Heart right ventricle (tissue), 16 donors: ENCODE data around the gene PRPH. TPM values are rescaled to one million over a fixed set of nuclear protein-coding genes. Genes with fewer than 3 reads are reported as not detected.
"Not testable (repeated sequence)": the region's sequence is repeated elsewhere in the genome, so short reads cannot be mapped to it uniquely, and the experiment has no call there.

Experiments
- ATAC-seq, 8 donors: fragments of 200-7000 bp; cut with Tn5 transposase; one replicate each; pipeline ENCODE4 v1.9.1; 2020; ENCODE audit warnings: mild to moderate bottlenecking in 8 of 8, moderate library complexity in 8 of 8, moderate number of reproducible peaks in 1 of 8
- DNase-seq, 2 donors: peaks; one replicate each; pipeline ENCODE4 v3.0.0-alpha.2; 2020
- H3K27ac ChIP-seq, 10 donors: fragments of 200-600 bp; sonication (generic) in 2 of 10; one replicate each; pipeline versions ENCODE4 v1.5.0 to v1.8.0; 2020 to 2022; ENCODE audit warnings: mild to moderate bottlenecking in 3 of 10
- H3K27me3 ChIP-seq, 7 donors: fragments of 200-600 bp; one replicate each; pipeline ENCODE4 v1.8.0; 2021 to 2022; ENCODE audit warnings: mild to moderate bottlenecking in 2 of 7
- H3K36me3 ChIP-seq, 9 donors: fragments of 200-600 bp; sonication (generic) in 1 of 9; one replicate each; pipeline versions ENCODE4 v1.5.0 to v1.8.0; 2020 to 2022; ENCODE audit warnings: mild to moderate bottlenecking in 2 of 9
- H3K4me1 ChIP-seq, 9 donors: fragments of 200-600 bp; sonication (generic) in 1 of 9; one replicate each; pipeline versions ENCODE4 v1.5.0 to v1.8.0; 2020 to 2022; ENCODE audit warnings: mild to moderate bottlenecking in 4 of 9
- H3K4me3 ChIP-seq, 10 donors: fragments of 200-600 bp; sonication (generic) in 2 of 10; one replicate each; pipeline versions ENCODE4 v1.5.0 to v1.8.0; 2020 to 2022; ENCODE audit warnings: mild to moderate bottlenecking in 7 of 10, moderate library complexity in 2 of 10
- H3K9me3 ChIP-seq, 11 donors: fragments of 200-600 bp in 10 of 11; sonication (generic) in 2 of 11; one replicate each; pipeline versions ENCODE4 v1.5.0 to v1.8.0; 2013 to 2022; ENCODE audit warnings: mild to moderate bottlenecking in 2 of 11, control low read depth in 1 of 11, moderate library complexity in 1 of 11
- WGBS, 2 donors: extraction: QIAGEN DNeasy Blood & Tissue Kit; methylation state at CpG; one replicate each; pipeline ENCODE4 v1.1.7; 2013; ENCODE audit warnings: inconsistent platforms in 1 of 2; 5-methylcytosine and 5-hydroxymethylcytosine counted together
- intact Hi-C, 10 donors: fragments of 100-400 bp; cut with DNase I; formaldehyde crosslinking; loops; one replicate each; pipeline versions ENCODE4 v1.11.1 to v1.14.2; 2022
- polyA plus RNA-seq, 2 donors: library from polyadenylated mRNA; stranded (reverse); fragments of 200-250 nt; gene quantifications; one replicate each; pipeline ENCODE4 v1.2.3, GENCODE V29; 2013
- total RNA-seq, 10 donors: library from RNA; stranded (reverse); fragmentation: NEBNext Ultra II Directional in 3 of 10; extraction: Animal tissue kit (Norgen Biotek cat#: 25700) in 3 of 10; gene quantifications; one replicate each; pipeline versions ENCODE4 v1.2.1 to v1.2.4, GENCODE V29; 2021 to 2023
- TF ChIP-seq, protein P1 (sequence below), 9 donors: fragments of 200-600 bp; sonication (generic) in 2 of 9; IDR thresholded peaks; one replicate each; pipeline versions ENCODE4 v1.5.0 to v1.8.0; 2021 to 2022; ENCODE audit warnings: antibody characterized with exemption in 9 of 9, mild to moderate bottlenecking in 5 of 9, moderate library complexity in 1 of 9
- donor health status: Arrhythmogenic right ventricular cardiomyopathy.
- donor health status: ischemic (EF 13 %, LVEDD 7.1; RV severe dilation, severe dysfunction).
- donor health status: healthy with polysubstance abuse.
- donor health status: DM: no; HTN: yes; CAD: no.
- donor health status: DM: no; HTN: no; CAD: no.
- donor health status: ischemic (EF 25% LVEDD 6.9; RV normal size, moderate dysfunction).
- donor health status: ischemic (EF 25% LVEDD 5.7; RV mildly dilated, moderate dysfunction).
- donor health status: healthy.
- donor health status: DM: yes; HTN: yes; CAD: no.
- donor health status: Ischemic cardiomyopathy.
- donor health status: ischemic (EF 35%, LVEDD 5.7; RV mildly dilated, moderate dysfunction).
- donor health status: nonischemic (EF 11% LVEDD 7.7; RV severe dilation, severe dysfunction).
- donor health status: DM: yes; HTN: yes; CAD: no.
- donor health status: PGD.
- donor health status: ischemic (EF 29% LVEDD 5.4; RV normal size, mild dysfunction).
- donor health status: nonischemic (EF 23%, LVEDD 6.1; RV moderate dilation, normal function).

Gene PRPH
- total and polyA plus RNA-seq, 12 donors = 0.10 to 0.64 (median 0.47) TPM; not detected in 5

DNA sequence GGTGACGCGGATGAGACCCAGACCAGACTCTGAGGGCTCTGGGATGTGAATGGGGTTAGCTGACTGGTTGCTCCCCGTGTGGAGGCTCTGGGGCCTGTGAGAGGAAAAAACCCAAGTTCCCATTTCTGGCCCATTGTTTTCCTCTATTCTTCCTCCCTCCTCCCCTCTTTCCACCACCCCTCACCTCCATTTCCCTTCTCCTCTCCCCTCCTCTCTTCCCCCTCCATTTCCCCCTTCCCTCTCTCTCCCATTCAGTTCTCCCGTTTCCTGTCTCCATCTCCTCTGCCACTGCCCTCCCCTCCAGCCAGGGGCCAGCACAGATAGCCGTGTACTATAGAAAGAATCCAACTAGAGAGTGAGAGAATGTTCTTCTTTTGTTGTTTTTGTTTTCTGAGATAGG lies 12.6 kb upstream of the PRPH start:
- no peak overlapping the region for H3K4me3 ChIP-seq
- WGBS, 2 donors = 66 to 86% methylated on average over 5 of the region's 5 CpGs
- no peaks in the 10 kb centered on the region for H3K36me3 ChIP-seq
- TF ChIP-seq, protein P1, sequence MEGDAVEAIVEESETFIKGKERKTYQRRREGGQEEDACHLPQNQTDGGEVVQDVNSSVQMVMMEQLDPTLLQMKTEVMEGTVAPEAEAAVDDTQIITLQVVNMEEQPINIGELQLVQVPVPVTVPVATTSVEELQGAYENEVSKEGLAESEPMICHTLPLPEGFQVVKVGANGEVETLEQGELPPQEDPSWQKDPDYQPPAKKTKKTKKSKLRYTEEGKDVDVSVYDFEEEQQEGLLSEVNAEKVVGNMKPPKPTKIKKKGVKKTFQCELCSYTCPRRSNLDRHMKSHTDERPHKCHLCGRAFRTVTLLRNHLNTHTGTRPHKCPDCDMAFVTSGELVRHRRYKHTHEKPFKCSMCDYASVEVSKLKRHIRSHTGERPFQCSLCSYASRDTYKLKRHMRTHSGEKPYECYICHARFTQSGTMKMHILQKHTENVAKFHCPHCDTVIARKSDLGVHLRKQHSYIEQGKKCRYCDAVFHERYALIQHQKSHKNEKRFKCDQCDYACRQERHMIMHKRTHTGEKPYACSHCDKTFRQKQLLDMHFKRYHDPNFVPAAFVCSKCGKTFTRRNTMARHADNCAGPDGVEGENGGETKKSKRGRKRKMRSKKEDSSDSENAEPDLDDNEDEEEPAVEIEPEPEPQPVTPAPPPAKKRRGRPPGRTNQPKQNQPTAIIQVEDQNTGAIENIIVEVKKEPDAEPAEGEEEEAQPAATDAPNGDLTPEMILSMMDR (IDR thresholded peaks at IDR 0.05) = no peak
- no peaks in the 10 kb centered on the region for H3K4me1 ChIP-seq
- peaks cover 0 to 33% (median 20%) of the 10 kb centered on the region in 7 donors for H3K27me3 ChIP-seq
- intact Hi-C loops = no loop called here
- no peak for DNase-seq
- no peaks in the 10 kb centered on the region for H3K9me3 ChIP-seq
- H3K27ac ChIP-seq = no peak overlapping the region
- ATAC-seq = no peak

DNA sequence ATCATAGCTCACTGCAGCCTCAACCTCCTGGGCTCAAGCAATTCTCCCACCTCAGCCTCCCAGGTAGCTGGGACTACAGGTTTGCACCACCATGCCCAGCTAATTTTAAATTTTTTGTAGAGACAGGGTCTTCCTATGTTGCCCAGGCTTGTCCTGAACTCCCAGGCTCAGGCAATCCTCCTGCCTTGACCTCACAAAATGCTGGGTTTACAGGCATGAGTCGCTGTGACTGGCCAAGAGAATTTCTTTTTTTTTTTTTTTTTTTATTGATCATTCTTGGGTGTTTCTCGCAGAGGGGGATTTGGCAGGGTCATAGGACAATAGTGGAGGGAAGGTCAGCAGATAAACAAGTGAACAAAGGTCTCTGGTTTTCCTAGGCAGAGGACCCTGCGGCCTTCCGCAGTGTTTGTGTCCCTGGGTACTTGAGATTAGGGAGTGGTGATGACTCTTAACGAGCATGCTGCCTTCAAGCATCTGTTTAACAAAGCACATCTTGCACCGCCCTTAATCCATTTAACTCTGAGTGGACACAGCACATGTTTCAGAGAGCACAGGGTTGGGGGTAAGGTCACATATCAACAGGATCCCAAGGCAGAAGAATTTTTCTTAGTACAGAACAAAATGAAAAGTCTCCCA lies 12.1 kb upstream of the PRPH start:
- intact Hi-C loops, H3K4me1 ChIP-seq, H3K36me3 ChIP-seq, H3K27ac ChIP-seq, H3K9me3 ChIP-seq, DNase-seq, ATAC-seq, H3K4me3 ChIP-seq: not testable (repeated sequence)
- peaks cover 0 to 39% (median 25%) of the 10 kb centered on the region in 7 donors for H3K27me3 ChIP-seq
- WGBS, 2 donors = 96 to 100% methylated on average over 1 to 2 of the region's 6 CpGs

GRCh38 chr12:49283541-49284429 lies 11.2 kb upstream of the PRPH start:
- H3K4me3 ChIP-seq = no peak overlapping the region
- no peaks in the 10 kb centered on the region for H3K36me3 ChIP-seq
- H3K27me3 ChIP-seq = peaks cover 0 to 45% (median 28%) of the 10 kb centered on the region in 7 donors
- intact Hi-C loops = no loop called here
- no peaks in the 10 kb centered on the region for H3K9me3 ChIP-seq
- TF ChIP-seq, protein P1 (IDR thresholded peaks at IDR 0.05) = no peak
- no peak overlapping the region for H3K27ac ChIP-seq
- ATAC-seq = peak in 1 of 8 donors; percentile 17
- 85 to 86% methylated on average over 21 to 22 of the region's 25 CpGs for WGBS, 2 donors
- no peak for DNase-seq
- H3K4me1 ChIP-seq = no peaks in the 10 kb centered on the region

GRCh38 chr12:49284672-49285071 lies 10.3 kb upstream of the PRPH start:
- Histone ChIP-seq H3K9me3 (no peaks in the 10 kb centered on the region), H3K4me3 (no peak overlapping the region), H3K36me3 (no peaks in the 10 kb centered on the region), H3K27ac (no peak overlapping the region), H3K27me3 (peaks cover 0 to 48% (median 28%) of the 10 kb centered on the region in 7 donors), H3K4me1 (no peaks in the 10 kb centered on the region)
- ATAC-seq (no peak), DNase-seq (no peak)
- intact Hi-C loops = loop anchor here in 4 of 10 donors (5.0 kb wide), 1 partner anchor 58 kb away; no protein-coding TSS in a partner anchor
- WGBS, 2 donors = 93% methylated on average over 4 of the region's 4 CpGs
- TF ChIP-seq, protein P1 (IDR thresholded peaks at IDR 0.05) = no peak
